Ovary (tissue), 9 donors: Measurements from ENCODE around the gene DMBX1. TPM values are rescaled to one million over a fixed set of nuclear protein-coding genes. Genes with fewer than 3 reads are reported as not detected.
A peak's percentile ranks its signal among the peaks of the same experiment; 100 is the strongest.

ENCODE experiments used
- DNase-seq, 5 donors: peaks; one replicate each; pipeline ENCODE4 v3.0.0-alpha.2; 2019 to 2020
- H3K27ac ChIP-seq, 2 donors: fragments of 200-600 bp; one replicate each; pipeline versions ENCODE4 v1.5.1 to v1.8.0; 2019 to 2022
- H3K27me3 ChIP-seq: fragments of 200-600 bp; one replicate; pipeline ENCODE4 v1.8.0; 2022
- H3K36me3 ChIP-seq: fragments of 200-600 bp; sonication (generic); one replicate; pipeline ENCODE4 v1.5.1; 2019
- H3K4me1 ChIP-seq: one replicate; pipeline ENCODE4 v1.8.1; 2013; ENCODE audit warnings: mild to moderate bottlenecking, moderate library complexity; ENCODE audit not compliant: insufficient read depth
- H3K4me3 ChIP-seq: fragments of 200-600 bp; sonication (generic); one replicate; pipeline ENCODE4 v1.5.1; 2017
- H3K9me3 ChIP-seq, 2 donors: fragments of 200-600 bp in 1 of 2; sonication (generic) in 1 of 2; one replicate each; pipeline versions ENCODE4 v1.5.1 to v1.8.1; 2013 to 2019; ENCODE audit warnings: mild to moderate bottlenecking in 1 of 2, moderate library complexity in 1 of 2
- EP300 ChIP-seq: sonication (generic); formaldehyde crosslinking; IDR thresholded peaks from one replicate; pipeline ENCODE4 v1.6.1; 2017; ENCODE audit warnings: antibody characterized with exemption
- POLR2A ChIP-seq: fragments of 450-650 bp; IDR thresholded peaks from one replicate; pipeline ENCODE4 v1.6.1; 2017; ENCODE audit warnings: antibody characterized with exemption, mild to moderate bottlenecking, moderate library complexity
- WGBS, 3 donors: extraction: QIAGEN DNeasy Blood & Tissue Kit in 1 of 3; methylation state at CpG; one replicate each; pipeline versions ENCODE4 v1.1.5 to v1.1.7; 2013 to 2017; 5-methylcytosine and 5-hydroxymethylcytosine counted together
- intact Hi-C, 4 donors: fragments of 100-400 bp; cut with DNase I; formaldehyde crosslinking; loops; one replicate each; pipeline versions ENCODE4 v1.11.0 to v1.15.1; 2022 to 2023
- polyA plus RNA-seq, 2 donors: library from polyadenylated mRNA; stranded (reverse); fragments of 200-250 nt in 1 of 2; fragments of 350-450 nt in 1 of 2; fragmentation: Illumina TruSeq in 1 of 2; extraction: RNeasy Lipid Tissue Mini Kit (QIAGEN cat#74804) in 1 of 2; gene quantifications; one replicate each; pipeline ENCODE4 v1.2.3, GENCODE V29; 2013 to 2014
- total RNA-seq, 7 donors: library from RNA; depleted of rRNA in 2 of 7; stranded (reverse); fragments of >200 nt in 2 of 7; fragmentation: NEBNext Ultra II Directional in 3 of 7; extraction: Animal tissue kit (Norgen Biotek cat#: 25700) in 3 of 7; gene quantifications; one replicate each; pipeline versions ENCODE4 v1.1.0 to v1.2.4, GENCODE V29; 2016 to 2023
- TF ChIP-seq, protein P1 (sequence below), 3 donors: fragments of 450-650 bp in 2 of 3; fragments of 200-600 bp in 1 of 3; IDR thresholded peaks; one replicate each; pipeline versions ENCODE4 v1.5.1 to v1.8.0; 2016 to 2022; ENCODE audit warnings: antibody characterized with exemption in 3 of 3, mild to moderate bottlenecking in 1 of 3
- donor health status: DM: no; HTN: no; CAD: no; lungs with moderate emphysema.
- donor health status: DM: no; HTN: no; CAD: no.
- donor health status: Bipolar disorder and iron deficiency.
- donor health status: DM: yes; HTN: yes; CAD: no.
- donor health status: DM: no; HTN: no; CAD: no.
- donor health status: DM: yes; HTN: yes; CAD: no.

The DMBX1 gene
- total and polyA plus RNA-seq, 9 donors: not detected

DNA sequence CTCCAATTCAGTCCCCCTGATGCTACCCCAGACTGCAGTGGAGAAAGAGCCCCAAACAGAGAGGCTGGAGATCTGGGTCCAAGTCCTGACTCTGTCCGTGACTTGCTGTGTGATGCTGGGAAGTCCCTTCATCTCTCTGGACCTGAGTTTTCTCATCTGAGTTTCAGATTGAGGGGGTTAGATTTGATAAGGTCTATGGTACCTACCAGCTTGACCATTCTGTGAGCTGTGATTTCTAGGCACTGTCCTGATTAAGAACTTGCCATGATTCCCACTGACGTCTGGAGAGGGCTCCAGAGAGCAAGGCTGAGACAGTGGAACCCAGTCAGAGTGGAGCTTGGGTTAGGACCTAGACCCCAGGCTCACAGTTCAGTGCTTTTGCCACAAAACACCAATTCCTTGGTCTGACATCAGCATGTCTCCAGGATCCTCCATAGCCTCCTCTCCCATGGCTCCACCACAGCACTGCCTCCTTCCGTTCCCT lies 43.8 kb upstream of the DMBX1 start:
- Histone ChIP-seq H3K4me1 (no peaks in the 10 kb centered on the region), H3K4me3 (no peak overlapping the region), H3K36me3 (no peaks in the 10 kb centered on the region), H3K9me3 (no peaks in the 10 kb centered on the region), H3K27me3 (no peaks in the 10 kb centered on the region), H3K27ac (no peak overlapping the region)
- WGBS, 3 donors: 54 to 61% (median 59%) methylated on average over 3 of the region's 3 CpGs
- intact Hi-C loops: loop anchor here in 1 of 4 donors (2.0 kb wide), 1 partner anchor 81 kb away; no protein-coding TSS in a partner anchor
- no peak for DNase-seq
- no peak for TF ChIP-seq POLR2A
- TF ChIP-seq, protein P1, sequence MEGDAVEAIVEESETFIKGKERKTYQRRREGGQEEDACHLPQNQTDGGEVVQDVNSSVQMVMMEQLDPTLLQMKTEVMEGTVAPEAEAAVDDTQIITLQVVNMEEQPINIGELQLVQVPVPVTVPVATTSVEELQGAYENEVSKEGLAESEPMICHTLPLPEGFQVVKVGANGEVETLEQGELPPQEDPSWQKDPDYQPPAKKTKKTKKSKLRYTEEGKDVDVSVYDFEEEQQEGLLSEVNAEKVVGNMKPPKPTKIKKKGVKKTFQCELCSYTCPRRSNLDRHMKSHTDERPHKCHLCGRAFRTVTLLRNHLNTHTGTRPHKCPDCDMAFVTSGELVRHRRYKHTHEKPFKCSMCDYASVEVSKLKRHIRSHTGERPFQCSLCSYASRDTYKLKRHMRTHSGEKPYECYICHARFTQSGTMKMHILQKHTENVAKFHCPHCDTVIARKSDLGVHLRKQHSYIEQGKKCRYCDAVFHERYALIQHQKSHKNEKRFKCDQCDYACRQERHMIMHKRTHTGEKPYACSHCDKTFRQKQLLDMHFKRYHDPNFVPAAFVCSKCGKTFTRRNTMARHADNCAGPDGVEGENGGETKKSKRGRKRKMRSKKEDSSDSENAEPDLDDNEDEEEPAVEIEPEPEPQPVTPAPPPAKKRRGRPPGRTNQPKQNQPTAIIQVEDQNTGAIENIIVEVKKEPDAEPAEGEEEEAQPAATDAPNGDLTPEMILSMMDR (IDR thresholded peaks at IDR 0.05): no peak
- no peak for TF ChIP-seq EP300

DNA sequence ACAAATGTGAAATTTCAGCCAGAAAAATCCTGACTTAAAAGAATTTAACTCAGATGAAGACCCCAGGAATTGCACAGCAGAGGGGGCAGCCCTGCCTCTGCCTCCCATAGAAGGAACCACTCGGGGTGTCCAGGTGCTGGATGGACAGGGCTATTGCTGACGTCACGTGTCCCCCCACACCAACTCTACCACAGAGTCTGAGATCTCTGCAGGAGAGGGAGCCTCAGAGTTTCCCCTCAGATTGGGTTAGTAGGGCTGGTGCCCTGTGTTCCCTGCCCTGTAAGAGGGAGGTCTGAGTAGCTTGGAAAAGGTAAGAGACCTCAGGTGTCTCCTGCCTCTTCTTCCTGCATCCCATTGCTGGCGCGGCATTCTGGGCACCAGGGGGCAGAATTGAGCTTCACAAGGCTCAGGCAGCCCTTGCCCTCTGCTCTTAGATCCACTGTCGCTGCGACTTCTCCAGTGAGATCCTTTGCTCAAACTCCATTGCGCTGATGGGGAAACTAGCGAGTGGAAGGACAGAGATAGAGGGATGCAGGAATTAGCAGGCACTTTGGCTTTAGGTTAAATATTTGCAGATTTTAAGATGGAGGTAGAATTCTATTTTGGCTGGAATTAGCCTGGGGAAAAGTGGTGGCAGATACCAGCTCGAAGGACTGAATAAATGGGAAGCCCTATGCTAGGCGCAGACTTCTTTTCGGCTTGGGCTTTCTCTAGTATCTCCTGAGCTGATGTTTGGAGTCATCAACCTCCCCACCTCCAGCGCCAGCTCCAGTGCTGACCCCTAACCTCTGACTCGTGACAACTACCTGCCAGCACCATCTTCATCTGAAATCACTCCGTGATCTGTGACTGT lies 42.8 kb upstream of the DMBX1 start:
- WGBS, 3 donors: 32 to 38% (median 32%) methylated on average over 15 of the region's 15 CpGs
- TF ChIP-seq POLR2A: no peak
- TF ChIP-seq, protein P1 (IDR thresholded peaks at IDR 0.05): peak; percentile 20 to 44 (median 44)
- intact Hi-C loops: loop anchor here in 1 of 4 donors (2.0 kb wide), 1 partner anchor 80 kb away; no protein-coding TSS in a partner anchor
- Histone ChIP-seq H3K27me3 (no peaks in the 10 kb centered on the region), H3K27ac (no peak overlapping the region), H3K4me3 (no peak overlapping the region), H3K9me3 (no peaks in the 10 kb centered on the region), H3K4me1 (no peaks in the 10 kb centered on the region), H3K36me3 (no peaks in the 10 kb centered on the region)
- peak; percentile 49 to 79 (median 65) for DNase-seq

DNA sequence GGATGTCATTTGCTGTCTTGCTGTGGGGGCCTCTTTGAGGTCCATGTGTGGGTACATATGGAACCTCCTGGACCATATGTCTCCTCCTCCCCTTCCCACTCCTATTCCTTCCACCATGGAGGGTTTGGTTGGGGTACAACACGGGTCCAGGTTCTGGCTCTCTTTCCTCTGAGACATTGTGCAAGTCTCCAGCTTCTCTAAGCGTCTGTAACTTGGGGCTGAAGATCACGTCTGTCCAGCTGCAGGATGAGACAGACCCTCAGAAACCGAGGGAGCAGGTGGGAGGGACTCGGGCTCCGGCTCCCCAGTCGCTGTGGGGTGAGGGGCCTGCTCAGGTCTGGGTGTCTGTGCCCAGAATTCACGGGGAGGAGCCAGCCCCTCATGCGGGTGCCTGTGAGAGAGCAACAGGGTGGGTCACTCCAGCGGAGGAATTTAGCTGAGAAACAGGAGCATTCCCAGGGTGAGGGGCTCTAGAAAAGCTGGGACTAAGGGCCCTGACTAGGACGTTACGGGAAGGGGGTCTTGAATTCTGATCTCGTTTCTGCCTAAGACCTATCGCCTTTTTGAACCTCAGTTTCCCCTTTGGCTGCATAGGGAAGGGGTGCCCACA lies 42.0 kb upstream of the DMBX1 start:
- Histone ChIP-seq H3K4me3 (no peak overlapping the region), H3K27me3 (no peaks in the 10 kb centered on the region), H3K4me1 (no peaks in the 10 kb centered on the region), H3K9me3 (no peaks in the 10 kb centered on the region), H3K36me3 (no peaks in the 10 kb centered on the region), H3K27ac (no peak overlapping the region)
- intact Hi-C loops: loop anchor here in 1 of 4 donors (2.0 kb wide), 1 partner anchor 79 kb away; no protein-coding TSS in a partner anchor
- no peak for TF ChIP-seq EP300
- TF ChIP-seq POLR2A: no peak
- TF ChIP-seq, protein P1 (IDR thresholded peaks at IDR 0.05): no peak
- DNase-seq: no peak
- WGBS, 3 donors: 29 to 40% (median 38%) methylated on average over 14 of the region's 14 CpGs

DNA sequence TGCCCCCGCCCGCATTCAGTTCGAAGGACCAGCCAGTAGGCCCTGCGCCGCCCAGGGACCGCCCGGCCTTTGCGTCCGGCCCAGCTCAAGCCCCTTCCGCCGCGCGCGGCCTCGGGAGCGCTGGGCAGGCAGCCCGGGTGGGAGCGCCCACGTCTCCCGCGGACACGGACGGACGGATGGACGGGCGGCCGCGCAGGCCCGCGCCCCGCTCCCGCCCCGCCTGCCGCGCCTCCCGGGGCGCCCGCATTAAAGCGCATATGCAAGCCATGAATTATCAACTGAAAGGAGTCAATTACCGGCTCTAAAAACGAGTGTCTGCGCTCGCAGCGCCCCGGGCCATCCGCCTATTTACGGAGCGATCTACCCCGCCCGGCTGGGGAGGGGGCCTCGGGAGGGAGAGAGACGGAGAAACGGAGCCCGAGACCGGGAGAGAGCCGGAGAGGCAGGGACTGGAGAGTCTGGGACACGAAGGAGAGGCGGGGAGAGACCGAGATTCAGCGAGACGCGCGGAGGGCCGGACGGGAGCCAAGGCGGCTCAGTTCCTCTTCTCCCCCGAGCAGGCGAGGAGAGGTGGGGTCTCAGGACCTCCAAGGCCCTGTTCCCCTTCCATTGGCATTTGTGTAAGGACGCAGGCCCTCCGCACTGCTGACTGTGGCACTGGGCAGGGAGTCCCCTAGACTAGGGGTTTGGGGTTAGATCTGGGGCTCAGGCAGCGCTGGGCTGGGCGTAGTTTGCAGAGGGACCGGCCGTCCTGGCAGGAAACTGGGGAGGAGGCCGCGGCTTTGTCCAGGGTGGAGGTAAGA lies 41.3 kb upstream of the DMBX1 start:
- Histone ChIP-seq H3K27me3 (no peaks in the 10 kb centered on the region), H3K27ac (no peak overlapping the region), H3K9me3 (no peaks in the 10 kb centered on the region), H3K4me1 (no peaks in the 10 kb centered on the region), H3K4me3 (no peak overlapping the region), H3K36me3 (no peaks in the 10 kb centered on the region)
- no peak for TF ChIP-seq POLR2A
- no peak for TF ChIP-seq EP300
- TF ChIP-seq, protein P1 (IDR thresholded peaks at IDR 0.05): no peak
- intact Hi-C loops: no loop called here
- no peak for DNase-seq
- 2 to 4% (median 3%) methylated on average over 76 of the region's 76 CpGs for WGBS, 3 donors
